Gastrocnemius medialis (tissue), 4 donors: ENCODE results near the gene TEX52.

Source experiments
- POLR2A ChIP-seq, 2 donors: fragments of 450-650 bp; IDR thresholded peaks; one replicate each; pipeline ENCODE4 v1.6.1; 2017; ENCODE audit warnings: antibody characterized with exemption in 2 of 2, mild to moderate bottlenecking in 2 of 2, moderate library complexity in 2 of 2
- TF ChIP-seq, protein P1 (sequence below), 5 experiments: fragments of 450-650 bp in 3 of 5; fragments of 200-600 bp in 2 of 5; sonication (generic) in 2 of 5; IDR thresholded peaks in 4 of 5; conservative IDR thresholded peaks in 1 of 5; 1 replicate in 4 of 5; 2 replicates in 1 of 5; pipeline ENCODE4 v1.5.1; 2016 to 2019; ENCODE audit warnings: antibody characterized with exemption in 5 of 5, mild to moderate bottlenecking in 3 of 5, moderate library complexity in 3 of 5

DNA sequence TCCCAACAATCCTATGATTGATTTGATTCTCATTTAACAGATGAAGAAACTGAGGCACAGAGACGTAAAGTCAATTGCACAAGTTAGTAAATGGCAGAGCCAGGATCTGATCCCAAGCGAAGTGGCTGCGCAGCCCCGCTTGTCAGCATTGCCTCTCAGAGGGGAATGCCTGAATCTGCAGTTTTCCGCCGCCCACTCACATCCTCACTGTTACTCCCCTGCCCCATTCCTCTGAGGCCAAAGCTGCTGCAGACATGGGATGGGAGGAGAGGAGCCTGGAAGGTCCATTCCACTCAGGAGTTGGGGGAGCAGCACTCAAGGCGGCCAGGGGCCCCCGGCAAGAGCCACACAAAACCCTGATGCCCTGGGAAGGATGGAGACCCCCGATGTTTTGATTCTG lies 23.0 kb downstream of the TEX52 start:
- TF ChIP-seq, protein P1, sequence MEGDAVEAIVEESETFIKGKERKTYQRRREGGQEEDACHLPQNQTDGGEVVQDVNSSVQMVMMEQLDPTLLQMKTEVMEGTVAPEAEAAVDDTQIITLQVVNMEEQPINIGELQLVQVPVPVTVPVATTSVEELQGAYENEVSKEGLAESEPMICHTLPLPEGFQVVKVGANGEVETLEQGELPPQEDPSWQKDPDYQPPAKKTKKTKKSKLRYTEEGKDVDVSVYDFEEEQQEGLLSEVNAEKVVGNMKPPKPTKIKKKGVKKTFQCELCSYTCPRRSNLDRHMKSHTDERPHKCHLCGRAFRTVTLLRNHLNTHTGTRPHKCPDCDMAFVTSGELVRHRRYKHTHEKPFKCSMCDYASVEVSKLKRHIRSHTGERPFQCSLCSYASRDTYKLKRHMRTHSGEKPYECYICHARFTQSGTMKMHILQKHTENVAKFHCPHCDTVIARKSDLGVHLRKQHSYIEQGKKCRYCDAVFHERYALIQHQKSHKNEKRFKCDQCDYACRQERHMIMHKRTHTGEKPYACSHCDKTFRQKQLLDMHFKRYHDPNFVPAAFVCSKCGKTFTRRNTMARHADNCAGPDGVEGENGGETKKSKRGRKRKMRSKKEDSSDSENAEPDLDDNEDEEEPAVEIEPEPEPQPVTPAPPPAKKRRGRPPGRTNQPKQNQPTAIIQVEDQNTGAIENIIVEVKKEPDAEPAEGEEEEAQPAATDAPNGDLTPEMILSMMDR (IDR thresholded peaks at IDR 0.05 in 4 of 5, conservative IDR thresholded peaks at IDR 0.05 in 1 of 5): no peak
- TF ChIP-seq POLR2A (IDR thresholded peaks at IDR 0.05): no peak
